AG09319 (cell line): ENCODE measurements around the gene RAMP1.

Experiments
- DNase-seq: peaks from one replicate; pipeline ENCODE4 v3.0.0-alpha.2; 2010; ENCODE audit warnings: low read depth; ENCODE audit errors: extremely low read depth
- CTCF ChIP-seq: IDR thresholded peaks from 2 replicates; pipeline ENCODE4 v1.5.1; 2011; ENCODE audit warnings: low read depth, mild to moderate bottlenecking, inconsistent platforms, low read length, moderate library complexity

The RAMP1 gene

GRCh38 chr2:237889811-237890210 is 30.4 kb downstream of the RAMP1 start:
- no peak for DNase-seq
- TF ChIP-seq CTCF, result no peak

- TF ChIP-seq CTCF, result no peak
- DNase-seq, result no peak
Observed at GRCh38 chr2:237892478-237892877, 33.1 kb downstream of the RAMP1 start.

GRCh38 chr2:237892984-237893595 is 33.7 kb downstream of the RAMP1 start:
- DNase-seq, result no peak
- TF ChIP-seq CTCF, result no peak

GRCh38 chr2:237894396-237894979 is 35.1 kb downstream of the RAMP1 start:
- TF ChIP-seq CTCF, result no peak
- no peak for DNase-seq

- TF ChIP-seq CTCF, result no peak
- DNase-seq, result no peak
Observed at GRCh38 chr2:237894986-237895543, 35.6 kb downstream of the RAMP1 start.

GRCh38 chr2:237895544-237896506 is 36.4 kb downstream of the RAMP1 start:
- no peak for TF ChIP-seq CTCF
- no peak for DNase-seq

GRCh38 chr2:237896507-237896892 is 37.1 kb downstream of the RAMP1 start:
- DNase-seq, result no peak
- TF ChIP-seq CTCF, result no peak
